Measurements from ENCODE around the gene RPS19BP1. TPM values are rescaled to one million over a fixed set of nuclear protein-coding genes. Genes with fewer than 3 reads are reported as not detected.
A peak's percentile ranks its signal among the peaks of the same experiment; 100 is the strongest.
"Not testable (repeated sequence)": the region's sequence is repeated elsewhere in the genome, so short reads cannot be mapped to it uniquely, and the experiment has no call there.

RPS19BP1 gene
- polyA plus RNA-seq, 6 donors from 2014 or later, result 73.8 to 114 (median 93.2) TPM

GRCh38 chr22:39522091-39522490 is 10.5 kb downstream of the RPS19BP1 start:
- not testable (repeated sequence) for ATAC-seq (ENCODE audit: low read depth in 2 of 2); H3K27me3 Mint-ChIP-seq; H3K36me3 Mint-ChIP-seq; H3K9me3 Mint-ChIP-seq; DNase-seq
- Mint-ChIP-seq H3K4me1 (peaks cover 40 to 59% (median 58%) of the 10 kb centered on the region in 3 donors), H3K27ac (peak overlapping the region in 4 of 6 donors; percentile 81 to 99 (median 92)), H3K4me3 (peak overlapping the region; percentile 90 to 100 (median 98))

DNA sequence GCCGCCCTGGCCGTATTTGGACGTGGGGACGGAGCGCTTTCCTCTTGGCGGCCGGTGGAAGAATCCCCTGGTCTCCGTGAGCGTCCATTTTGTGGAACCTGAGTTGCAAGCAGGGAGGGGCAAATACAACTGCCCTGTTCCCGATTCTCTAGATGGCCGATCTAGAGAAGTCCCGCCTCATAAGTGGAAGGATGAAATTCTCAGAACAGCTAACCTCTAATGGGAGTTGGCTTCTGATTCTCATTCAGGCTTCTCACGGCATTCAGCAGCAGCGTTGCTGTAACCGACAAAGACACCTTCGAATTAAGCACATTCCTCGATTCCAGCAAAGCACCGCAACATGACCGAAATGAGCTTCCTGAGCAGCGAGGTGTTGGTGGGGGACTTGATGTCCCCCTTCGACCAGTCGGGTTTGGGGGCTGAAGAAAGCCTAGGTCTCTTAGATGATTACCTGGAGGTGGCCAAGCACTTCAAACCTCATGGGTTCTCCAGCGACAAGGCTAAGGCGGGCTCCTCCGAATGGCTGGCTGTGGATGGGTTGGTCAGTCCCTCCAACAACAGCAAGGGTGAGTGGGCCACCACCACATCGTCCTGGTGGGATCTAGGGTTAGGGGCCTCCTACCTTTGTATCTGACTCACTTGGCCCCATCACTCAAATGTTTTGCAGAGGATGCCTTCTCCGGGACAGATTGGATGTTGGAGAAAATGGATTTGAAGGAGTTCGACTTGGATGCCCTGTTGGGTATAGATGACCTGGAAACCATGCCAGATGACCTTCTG is 11.3 kb downstream of the RPS19BP1 start:
- not testable (repeated sequence) for H3K9me3 Mint-ChIP-seq; H3K36me3 Mint-ChIP-seq; DNase-seq; ATAC-seq (ENCODE audit: low read depth in 2 of 2); H3K27me3 Mint-ChIP-seq
- H3K4me3 Mint-ChIP-seq, result peak overlapping the region; percentile 90 to 100 (median 98)
- H3K27ac Mint-ChIP-seq, result peak overlapping the region; percentile 89 to 100 (median 99)
- H3K4me1 Mint-ChIP-seq, result peaks cover 35 to 55% (median 52%) of the 10 kb centered on the region in 3 donors

DNA sequence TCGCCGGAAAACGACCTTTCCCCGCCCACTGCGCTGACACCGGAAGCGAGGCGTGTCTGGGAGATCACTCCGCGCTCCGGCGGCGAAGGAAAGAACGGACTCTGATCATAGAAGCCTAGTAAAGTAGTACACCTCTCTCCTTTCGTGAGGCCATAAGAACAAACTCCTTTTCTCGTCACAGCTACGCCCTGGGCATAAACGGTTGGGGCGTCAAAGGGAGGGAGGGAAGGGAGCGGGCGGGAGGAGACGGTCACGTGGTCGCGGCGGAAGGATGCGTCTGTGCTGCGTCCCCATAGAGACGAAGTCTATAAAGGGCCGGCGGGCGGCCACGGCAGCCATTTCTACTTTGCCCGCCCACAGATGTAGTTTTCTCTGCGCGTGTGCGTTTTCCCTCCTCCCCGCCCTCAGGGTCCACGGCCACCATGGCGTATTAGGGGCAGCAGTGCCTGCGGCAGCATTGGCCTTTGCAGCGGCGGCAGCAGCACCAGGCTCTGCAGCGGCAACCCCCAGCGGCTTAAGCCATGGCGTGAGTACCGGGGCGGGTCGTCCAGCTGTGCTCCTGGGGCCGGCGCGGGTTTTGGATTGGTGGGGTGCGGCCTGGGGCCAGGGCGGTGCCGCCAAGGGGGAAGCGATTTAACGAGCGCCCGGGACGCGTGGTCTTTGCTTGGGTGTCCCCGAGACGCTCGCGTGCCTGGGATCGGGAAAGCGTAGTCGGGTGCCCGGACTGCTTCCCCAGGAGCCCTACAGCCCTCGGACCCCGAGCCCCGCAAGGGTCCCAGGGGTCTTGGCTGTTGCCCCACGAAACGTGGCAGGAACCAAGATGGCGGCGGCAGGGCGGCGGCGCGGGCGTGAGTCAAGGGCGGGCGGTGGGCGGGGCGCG is 12.1 kb downstream of the RPS19BP1 start, which contains the start of gene ATF4:
TSS of gene ATF4 (plus strand) at position 337 of the 880 bp plus-strand sequence. CDS start 884 bp downstream, outside the sequence.
- H3K9me3 Mint-ChIP-seq, result peaks cover 0 to 4% (median 0%) of the 10 kb centered on the region in 7 donors
- peaks cover 0 to 9% of the 10 kb centered on the region in 2 donors for H3K36me3 Mint-ChIP-seq
- H3K27ac Mint-ChIP-seq, result peak within 1 kb of the TSS; percentile 98 to 100 (median 99)
- peak; percentile 45 to 57 for ATAC-seq (ENCODE audit: low read depth in 2 of 2)
- no peaks in the 10 kb centered on the region for H3K27me3 Mint-ChIP-seq
- peak; percentile 64 for DNase-seq
- H3K4me3 Mint-ChIP-seq, result peak within 1 kb of the TSS; percentile 90 to 100 (median 98)
- peaks cover 37 to 55% (median 49%) of the 10 kb centered on the region in 3 donors for H3K4me1 Mint-ChIP-seq

DNA sequence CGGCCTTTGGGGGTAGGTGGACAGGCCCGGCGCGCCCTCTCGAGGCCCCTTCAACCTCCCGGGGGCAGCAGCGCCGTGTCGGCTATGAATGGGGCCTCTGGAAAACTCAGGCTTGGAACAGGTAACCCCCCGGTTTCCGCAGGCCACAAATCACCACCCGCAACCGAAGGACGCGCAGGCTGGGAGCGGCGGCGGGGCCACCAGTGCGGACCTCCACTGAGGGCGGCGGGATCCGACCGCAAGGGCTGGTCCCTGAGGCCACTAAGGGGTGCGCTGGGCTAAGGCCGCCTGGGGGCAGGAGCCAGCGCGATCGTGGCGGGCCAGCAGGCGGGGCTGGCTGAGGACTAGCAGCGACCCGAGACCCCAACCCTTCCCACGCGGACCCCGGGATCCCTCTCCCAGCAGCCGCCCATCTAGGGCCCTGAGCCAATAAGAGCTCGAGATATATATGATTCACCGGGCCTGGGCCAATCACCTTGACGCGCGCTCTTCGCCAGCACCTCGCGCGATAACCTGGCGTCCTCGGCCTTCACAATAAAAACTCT is 12.8 kb downstream of the RPS19BP1 start:
- ATAC-seq (ENCODE audit: low read depth in 2 of 2) (peak; percentile 91 to 93), DNase-seq (peak; percentile 95)
- Mint-ChIP-seq H3K9me3 (peaks cover 0 to 4% (median 0%) of the 10 kb centered on the region in 7 donors), H3K36me3 (peaks cover under 1 to 10% of the 10 kb centered on the region in 2 donors), H3K27ac (peak overlapping the region; percentile 98 to 100 (median 99)), H3K4me3 (peak overlapping the region; percentile 90 to 100 (median 98)), H3K27me3 (no peaks in the 10 kb centered on the region), H3K4me1 (peaks cover 32 to 53% (median 44%) of the 10 kb centered on the region in 3 donors)

DNA sequence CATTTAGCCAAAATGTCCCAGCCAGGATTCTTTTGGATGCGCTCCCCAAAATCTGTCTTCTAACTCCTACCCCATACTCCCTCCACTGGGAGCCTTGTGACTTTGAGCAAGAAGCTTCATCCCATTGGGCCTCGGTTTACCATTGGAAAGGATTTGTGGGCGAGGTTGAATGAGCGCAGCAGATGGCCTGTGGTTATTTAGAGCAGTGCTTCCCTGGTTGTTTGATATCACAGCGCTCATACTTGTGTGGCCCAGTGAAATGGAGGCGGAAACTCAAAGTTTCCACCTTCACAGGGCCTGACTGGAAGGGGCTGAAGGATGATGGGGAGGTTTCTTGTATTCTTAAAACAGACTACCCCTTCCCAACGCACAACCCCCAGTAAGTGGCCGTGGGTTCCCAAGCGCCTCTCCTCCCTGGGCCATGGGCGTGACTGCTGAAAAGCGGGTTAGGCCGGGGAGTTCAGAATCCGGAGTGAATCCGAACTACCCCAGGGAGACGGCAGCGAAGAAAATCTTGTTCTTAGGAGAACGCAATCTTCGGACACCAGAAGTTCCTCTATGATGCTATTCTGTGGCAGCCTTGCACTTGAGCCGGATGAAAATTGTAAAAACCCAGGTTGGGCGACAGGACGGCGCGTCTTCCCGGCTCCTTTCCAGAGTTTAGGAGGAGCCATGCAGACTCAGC is 13.4 kb downstream of the RPS19BP1 start:
- no peaks in the 10 kb centered on the region for H3K27me3 Mint-ChIP-seq
- peak overlapping the region in 5 of 6 donors; percentile 79 to 100 (median 99) for H3K27ac Mint-ChIP-seq
- peaks cover 0 to 4% (median 0%) of the 10 kb centered on the region in 7 donors for H3K9me3 Mint-ChIP-seq
- H3K4me1 Mint-ChIP-seq, result peaks cover 34 to 52% (median 42%) of the 10 kb centered on the region in 3 donors
- H3K4me3 Mint-ChIP-seq, result peak overlapping the region; percentile 90 to 100 (median 98)
- ATAC-seq (ENCODE audit: low read depth in 2 of 2) (no peak), DNase-seq (no peak)
- peaks cover 7 to 16% of the 10 kb centered on the region in 2 donors for H3K36me3 Mint-ChIP-seq

DNA sequence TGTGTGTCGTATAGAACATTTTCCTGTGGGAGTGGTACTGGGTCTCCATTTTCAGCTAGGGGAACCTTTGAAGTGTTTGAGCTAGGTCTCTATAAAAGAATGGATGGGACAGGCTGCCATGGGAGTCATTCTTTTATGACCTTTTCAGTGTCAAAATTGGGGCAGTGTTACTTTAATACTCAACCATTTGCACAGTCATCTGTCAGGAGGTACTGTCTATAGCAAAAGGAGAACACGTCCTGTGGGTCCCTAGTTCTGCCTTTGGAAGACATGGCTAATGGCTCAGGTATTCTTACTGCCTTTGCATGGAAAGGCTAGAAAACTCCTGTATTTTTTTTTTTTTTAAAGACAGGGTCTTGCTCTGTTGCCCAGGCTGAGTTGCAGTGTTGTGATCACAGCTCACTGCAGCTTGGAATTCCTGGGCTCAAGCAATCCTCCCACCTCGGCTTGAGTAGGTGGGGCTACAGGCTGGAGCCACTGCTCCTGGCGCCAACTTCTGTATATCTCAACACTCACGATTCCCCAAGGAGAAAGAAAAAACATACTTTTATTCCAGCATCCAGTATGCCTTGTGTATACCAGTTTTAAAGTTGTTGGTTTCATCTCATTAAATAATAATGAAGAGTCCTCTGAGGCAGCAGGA is 14.3 kb downstream of the RPS19BP1 start:
- Mint-ChIP-seq H3K36me3 (peaks cover 7 to 18% of the 10 kb centered on the region in 2 donors), H3K4me3 (peak overlapping the region in 7 of 8 donors; percentile 81 to 100 (median 97)), H3K9me3 (peaks cover 0 to 4% (median 0%) of the 10 kb centered on the region in 7 donors), H3K27me3 (no peaks in the 10 kb centered on the region), H3K27ac (peak overlapping the region in 1 of 6 donors; percentile 99), H3K4me1 (peaks cover 33 to 49% (median 38%) of the 10 kb centered on the region in 3 donors)
- ATAC-seq (ENCODE audit: low read depth in 2 of 2), result no peak
- DNase-seq, result no peak

DNA sequence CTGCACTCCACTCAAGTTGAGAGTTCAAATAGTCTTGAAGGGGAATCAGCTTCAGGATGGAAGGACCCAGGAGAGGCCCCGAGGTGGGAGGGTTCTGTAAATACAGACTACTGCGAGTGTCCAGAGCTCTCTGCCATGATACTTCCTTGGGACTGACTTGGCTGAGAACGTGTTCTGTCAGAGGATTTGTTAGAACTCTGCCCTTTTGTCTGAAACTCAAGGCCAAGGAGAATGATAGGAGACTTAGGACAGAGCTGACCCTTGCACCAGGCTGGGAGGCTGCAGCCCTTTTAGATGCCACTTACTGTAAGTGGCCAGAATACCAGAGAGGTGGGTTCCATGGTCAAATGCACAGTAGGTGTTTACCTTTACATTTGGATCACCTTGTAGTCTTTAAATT is 15.1 kb downstream of the RPS19BP1 start:
- Mint-ChIP-seq H3K36me3 (peaks cover 12 to 18% of the 10 kb centered on the region in 2 donors), H3K9me3 (peaks cover 0 to 4% (median 0%) of the 10 kb centered on the region in 7 donors), H3K27ac (peak overlapping the region in 1 of 6 donors; percentile 79), H3K4me1 (peaks cover 30 to 41% (median 32%) of the 10 kb centered on the region in 3 donors), H3K4me3 (peak overlapping the region in 2 of 8 donors; percentile 61 to 90), H3K27me3 (no peaks in the 10 kb centered on the region)
- ATAC-seq (ENCODE audit: low read depth in 2 of 2), result no peak
- DNase-seq, result no peak

GRCh38 chr22:39515266-39516050 is 17.1 kb downstream of the RPS19BP1 start:
- H3K4me3 Mint-ChIP-seq, result peak overlapping the region in 2 of 8 donors; percentile 54 to 71
- H3K27ac Mint-ChIP-seq, result peak overlapping the region in 2 of 6 donors; percentile 66 to 93
- ATAC-seq (ENCODE audit: low read depth in 2 of 2) (no peak), DNase-seq (no peak)
- no peaks in the 10 kb centered on the region for H3K27me3 Mint-ChIP-seq
- peaks cover 10 to 12% of the 10 kb centered on the region in 2 donors for H3K36me3 Mint-ChIP-seq
- peaks cover 0 to 4% (median 0%) of the 10 kb centered on the region in 7 donors for H3K9me3 Mint-ChIP-seq
- peaks cover 20 to 35% (median 22%) of the 10 kb centered on the region in 3 donors for H3K4me1 Mint-ChIP-seq

DNA sequence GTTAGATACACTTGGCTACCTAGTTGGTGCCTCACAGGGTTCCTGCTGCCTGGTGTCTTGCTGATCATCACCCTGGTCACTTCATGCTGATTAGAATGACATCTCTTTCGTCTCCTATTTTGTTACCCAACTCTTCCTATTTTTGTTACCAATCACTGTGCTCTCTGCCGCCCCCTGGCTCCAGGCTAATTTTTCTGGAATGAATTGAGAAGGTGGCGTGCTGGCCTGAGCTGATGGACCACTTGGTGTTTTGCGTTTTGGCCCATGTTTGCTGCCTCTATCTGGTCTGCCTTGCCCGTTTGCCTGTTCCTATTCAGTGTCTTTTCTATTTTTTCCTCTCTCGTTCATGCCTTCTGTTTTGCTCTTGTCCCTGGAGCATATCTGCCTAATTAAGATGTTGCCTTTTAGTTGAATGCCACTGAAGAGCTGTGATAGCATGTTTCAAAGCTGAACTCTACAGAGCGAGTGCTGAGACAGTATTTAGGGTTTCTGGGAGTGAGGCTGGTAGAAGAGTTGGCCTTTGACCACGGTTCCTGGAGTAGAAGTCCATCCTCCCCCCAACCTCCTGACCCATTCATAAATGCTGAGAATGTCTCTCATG is 18.1 kb downstream of the RPS19BP1 start:
- ATAC-seq (ENCODE audit: low read depth in 2 of 2) (peak; percentile 32 to 40), DNase-seq (peak; percentile 46)
- H3K27ac Mint-ChIP-seq, result peak overlapping the region in 2 of 6 donors; percentile 17 to 86
- H3K4me3 Mint-ChIP-seq, result peak overlapping the region in 1 of 8 donors; percentile 64
- H3K4me1 Mint-ChIP-seq, result peaks cover 22 to 40% (median 24%) of the 10 kb centered on the region in 3 donors
- no peaks in the 10 kb centered on the region for H3K27me3 Mint-ChIP-seq
- no peaks in the 10 kb centered on the region for H3K9me3 Mint-ChIP-seq
- H3K36me3 Mint-ChIP-seq, result peaks cover 15 to 16% of the 10 kb centered on the region in 2 donors

DNA sequence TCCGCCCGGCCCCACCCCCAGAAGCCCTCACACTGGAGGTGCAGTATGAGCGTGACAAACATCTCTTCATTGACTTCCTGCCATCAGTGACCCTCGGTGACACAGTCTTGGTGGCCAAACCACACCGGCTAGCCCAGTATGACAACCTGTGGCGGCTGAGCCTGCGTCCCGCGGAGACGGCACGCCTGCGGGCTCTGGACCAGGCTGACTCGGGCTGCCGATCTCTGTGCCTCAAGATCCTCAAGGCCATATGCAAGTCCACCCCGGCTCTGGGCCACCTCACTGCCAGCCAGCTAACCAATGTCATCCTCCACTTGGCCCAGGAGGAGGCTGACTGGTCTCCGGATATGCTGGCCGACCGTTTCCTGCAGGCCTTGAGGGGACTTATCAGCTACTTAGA is 18.8 kb downstream of the RPS19BP1 start:
- H3K36me3 Mint-ChIP-seq, result peaks cover 19 to 20% of the 10 kb centered on the region in 2 donors

DNA sequence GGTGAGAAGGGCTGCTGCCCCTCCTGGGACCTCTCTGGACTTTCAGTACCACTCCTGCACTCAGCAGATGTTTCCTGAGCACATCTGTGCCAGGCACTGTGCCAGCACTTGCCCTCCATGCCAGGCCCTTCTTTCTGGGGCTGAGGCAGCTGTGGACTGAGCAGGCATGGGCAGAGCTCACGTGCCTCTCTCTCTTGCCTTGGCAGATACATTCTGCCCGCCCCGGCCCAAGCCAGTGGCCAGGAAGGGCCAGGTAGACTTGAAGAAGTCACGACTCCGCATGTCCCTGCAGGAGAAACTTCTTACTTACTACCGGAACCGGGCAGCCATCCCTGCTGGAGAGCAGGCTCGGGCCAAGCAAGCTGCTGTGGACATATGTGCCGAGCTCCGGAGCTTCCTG is 20.5 kb downstream of the RPS19BP1 start:
- Mint-ChIP-seq H3K4me1 (peaks cover 32 to 35% (median 34%) of the 10 kb centered on the region in 3 donors), H3K9me3 (no peaks in the 10 kb centered on the region), H3K27me3 (no peaks in the 10 kb centered on the region), H3K4me3 (no peak overlapping the region), H3K27ac (no peak overlapping the region), H3K36me3 (peaks cover 20% of the 10 kb centered on the region in 2 donors)
- ATAC-seq (ENCODE audit: low read depth in 2 of 2) (no peak), DNase-seq (no peak)

More for the DNA sequence above, 18.8 kb downstream of the RPS19BP1 start:
- Mint-ChIP-seq H3K27me3 (no peaks in the 10 kb centered on the region), H3K4me1 (peaks cover 26 to 37% (median 26%) of the 10 kb centered on the region in 3 donors), H3K9me3 (no peaks in the 10 kb centered on the region), H3K4me3 (no peak overlapping the region), H3K27ac (peak overlapping the region in 1 of 6 donors; percentile 73)
- DNase-seq (no peak), ATAC-seq (ENCODE audit: low read depth in 2 of 2) (no peak)

All from naive B cell (primary cell).